HG02943 (cell line): Measurements from ENCODE around the gene CCDC74A.
"Not testable (repeated sequence)": the region's sequence is repeated elsewhere in the genome, so short reads cannot be mapped to it uniquely, and the experiment has no call there.

ENCODE experiments used
- ATAC-seq: cut with Tn5 transposase; IDR thresholded peaks from one replicate; pipeline ENCODE4 v1.9.1; 2021; ENCODE audit warnings: mild to moderate bottlenecking, low read depth, moderate library complexity; ENCODE audit not compliant: unreplicated experiment

CCDC74A gene

GRCh38 chr2:131498321-131498973, 29.2 kb upstream of the CCDC74A start:
- ATAC-seq: not testable (repeated sequence)

DNA sequence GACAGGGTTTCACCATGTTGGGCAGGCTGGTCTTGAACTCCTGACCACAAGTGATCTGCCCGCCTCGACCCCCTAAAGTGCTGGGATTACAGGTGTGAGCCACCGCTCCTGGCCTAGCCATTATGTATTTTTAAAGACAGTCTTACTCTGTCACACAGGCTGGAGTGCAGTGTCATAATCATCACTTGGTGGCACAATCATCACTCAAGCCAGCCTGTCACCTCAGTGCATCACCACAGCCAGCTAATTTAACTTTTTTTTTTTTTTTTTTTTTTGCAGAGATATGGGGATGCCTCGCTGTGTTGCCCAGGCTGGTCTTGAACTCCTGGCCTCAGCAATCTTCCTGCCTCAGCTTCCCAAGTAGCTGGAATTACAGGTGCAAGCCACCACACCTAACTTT, 24.1 kb upstream of the CCDC74A start:
- ATAC-seq: not testable (repeated sequence)

GRCh38 chr2:131504082-131504750, 23.5 kb upstream of the CCDC74A start:
- not testable (repeated sequence) for ATAC-seq

DNA sequence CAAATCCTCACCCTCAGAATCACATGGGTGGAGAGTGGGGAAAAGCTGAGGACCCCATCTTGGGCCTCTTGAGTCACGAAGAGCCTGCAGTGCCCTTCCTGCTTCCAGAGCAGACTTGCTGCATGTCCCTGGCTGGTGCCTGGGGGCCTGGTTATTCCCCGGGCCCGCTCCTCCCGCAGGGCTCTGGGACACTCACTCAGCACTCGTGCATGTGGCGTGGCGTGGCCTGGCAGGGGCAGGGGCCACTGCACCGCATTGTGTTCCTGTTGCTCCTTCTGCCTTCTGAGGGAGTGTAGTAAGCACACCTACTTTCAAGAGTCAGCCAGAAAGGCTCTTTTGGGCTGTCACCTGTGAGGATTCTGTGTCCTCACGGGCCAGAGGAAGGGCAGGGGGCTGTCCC, 18.1 kb upstream of the CCDC74A start:
- ATAC-seq: no peak

GRCh38 chr2:131511291-131511968, 16.3 kb upstream of the CCDC74A start:
- not testable (repeated sequence) for ATAC-seq

DNA sequence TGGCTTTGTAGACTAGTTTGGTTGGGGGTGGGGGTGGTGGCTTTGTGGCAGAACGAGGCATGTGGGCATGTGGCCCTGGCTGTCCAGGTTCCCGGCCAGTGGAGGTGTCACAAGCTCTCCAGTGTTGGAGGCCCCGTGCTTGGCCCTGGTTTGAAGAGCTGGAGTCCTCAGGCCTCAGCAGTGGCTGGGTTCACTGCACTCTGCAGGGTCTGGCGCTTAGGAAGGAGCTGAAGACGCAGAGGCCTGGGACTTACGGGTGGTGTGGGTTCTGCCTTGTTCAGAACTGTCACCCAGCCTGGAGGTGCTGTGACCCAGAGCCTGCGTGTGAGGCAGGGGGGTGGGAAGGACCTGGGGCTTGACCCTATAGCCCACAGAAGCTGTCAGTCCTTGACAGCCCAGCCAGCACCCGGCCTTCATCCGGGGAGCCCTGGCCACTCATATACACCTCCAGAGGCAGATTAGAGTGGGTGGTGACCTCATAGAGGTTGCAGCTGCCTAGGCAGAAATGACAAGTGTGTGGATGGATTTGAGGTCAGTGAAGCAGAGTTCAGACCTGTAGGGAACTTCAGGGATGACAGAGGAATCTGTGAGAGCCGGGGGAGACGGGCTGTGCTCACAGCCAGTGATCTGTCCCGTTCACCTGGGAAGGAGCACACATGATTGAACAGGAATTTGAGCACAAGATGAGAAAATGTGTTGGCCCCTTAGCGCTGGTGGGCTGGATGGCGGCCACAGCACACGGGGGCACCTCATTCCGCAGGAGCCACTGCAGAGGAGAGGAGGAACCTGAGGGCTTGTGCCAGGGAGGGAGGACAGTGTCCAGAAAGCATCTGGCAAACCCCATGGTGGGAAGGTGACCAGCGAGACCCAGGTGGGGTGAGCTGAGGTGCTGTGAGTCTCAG, 15.5 kb upstream of the CCDC74A start:
- ATAC-seq: not testable (repeated sequence)

- ATAC-seq: peak; percentile 67
Measured at GRCh38 chr2:131514408-131515166, 13.1 kb upstream of the CCDC74A start.

DNA sequence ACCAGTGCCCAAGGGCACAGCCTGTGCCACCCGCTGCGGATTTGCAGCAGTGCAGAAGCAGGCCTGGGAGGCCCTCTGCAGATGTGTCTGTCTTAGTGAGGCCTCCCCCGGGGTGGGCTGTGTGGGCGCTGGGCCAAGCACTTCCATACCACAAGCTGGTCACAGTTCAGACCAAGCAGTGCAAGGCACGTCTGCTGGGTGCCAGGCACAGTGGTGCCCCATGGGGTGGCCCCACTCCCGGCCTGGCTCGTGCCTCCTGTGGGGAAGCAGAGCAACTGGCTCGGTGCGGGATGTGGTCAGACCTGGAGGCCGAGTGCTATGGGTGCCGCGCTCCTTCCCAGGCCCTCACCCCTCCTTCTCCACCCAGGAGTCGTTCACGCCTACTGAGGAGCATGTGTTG, 12.5 kb upstream of the CCDC74A start:
- ATAC-seq: not testable (repeated sequence)

DNA sequence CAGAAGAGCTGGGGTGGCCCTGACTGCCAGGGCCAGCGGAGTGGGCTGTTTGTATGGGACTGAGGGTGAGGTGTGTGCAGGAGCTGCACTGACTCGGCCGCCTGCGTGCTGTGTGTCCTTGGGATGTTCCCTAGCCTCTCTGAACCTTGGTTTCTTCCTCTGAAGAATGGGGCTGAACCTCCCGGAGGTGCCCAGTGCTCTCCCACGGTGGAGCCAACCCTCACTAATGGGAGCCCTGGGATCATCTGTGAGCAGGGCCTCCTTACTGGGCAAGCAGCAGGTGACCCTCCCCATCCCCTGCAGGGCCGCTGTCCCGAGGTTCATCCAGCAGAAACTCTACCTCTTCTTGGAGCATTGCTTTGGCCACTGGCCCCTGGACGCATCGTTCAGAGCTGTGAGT, 11.7 kb upstream of the CCDC74A start:
- ATAC-seq: no peak

DNA sequence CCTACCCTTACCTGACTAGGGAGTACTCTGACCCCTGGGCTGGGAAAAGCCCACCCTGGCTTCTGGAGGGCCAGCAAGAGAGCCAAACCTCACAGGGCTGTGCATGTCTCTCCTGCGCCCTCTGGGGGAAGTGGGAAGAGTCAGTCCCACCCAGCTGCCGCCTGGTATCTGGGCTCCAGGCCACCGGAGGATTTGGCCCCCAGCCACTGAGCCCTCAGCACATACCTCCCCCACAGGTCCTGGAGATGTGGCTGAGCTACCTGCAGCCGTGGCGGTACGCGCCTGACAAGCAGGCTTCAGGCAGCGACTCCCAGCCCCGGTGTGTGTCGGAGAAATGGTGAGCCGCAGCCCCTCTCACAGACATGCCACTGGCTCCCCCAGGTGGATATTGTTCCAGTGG, 11.1 kb upstream of the CCDC74A start:
- ATAC-seq: not testable (repeated sequence)

DNA sequence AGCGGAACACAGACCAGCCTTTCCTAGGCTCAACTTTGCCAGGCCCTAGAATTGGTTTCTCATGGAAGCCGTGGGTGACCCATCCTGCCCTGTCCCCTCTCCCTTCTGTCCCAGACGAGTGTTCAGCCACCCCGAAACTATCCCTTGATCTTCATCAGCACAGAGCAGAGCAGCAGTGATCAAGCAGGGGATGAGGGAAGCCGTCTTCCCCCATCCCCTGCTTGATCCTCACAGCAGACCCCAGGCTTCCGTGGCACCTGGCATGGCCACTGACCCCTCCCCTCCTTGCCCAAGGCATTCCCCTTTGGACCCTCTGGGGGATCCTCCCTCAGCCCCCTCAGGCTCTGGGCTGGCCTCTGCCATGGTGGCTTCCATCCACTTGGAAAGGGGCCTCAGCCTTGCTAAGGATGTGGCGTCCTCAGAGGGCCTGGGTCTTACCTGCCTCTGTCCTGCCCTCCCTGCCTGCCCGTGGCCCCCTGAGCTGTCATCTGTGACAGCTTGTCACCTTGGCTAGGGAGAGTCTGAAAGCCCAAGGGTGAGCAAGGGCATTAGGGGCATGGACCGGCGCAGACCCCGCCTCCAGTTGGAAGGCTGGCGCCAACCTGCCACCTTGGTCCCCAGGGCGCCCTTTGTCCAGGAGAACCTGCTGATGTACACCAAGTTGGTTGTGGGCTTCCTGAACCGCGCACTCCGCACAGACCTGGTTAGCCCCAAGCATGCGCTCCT, 10.4 kb upstream of the CCDC74A start:
- ATAC-seq: no peak

- ATAC-seq: not testable (repeated sequence)
Measured at GRCh38 chr2:131517856-131518255, 9.8 kb upstream of the CCDC74A start.

DNA sequence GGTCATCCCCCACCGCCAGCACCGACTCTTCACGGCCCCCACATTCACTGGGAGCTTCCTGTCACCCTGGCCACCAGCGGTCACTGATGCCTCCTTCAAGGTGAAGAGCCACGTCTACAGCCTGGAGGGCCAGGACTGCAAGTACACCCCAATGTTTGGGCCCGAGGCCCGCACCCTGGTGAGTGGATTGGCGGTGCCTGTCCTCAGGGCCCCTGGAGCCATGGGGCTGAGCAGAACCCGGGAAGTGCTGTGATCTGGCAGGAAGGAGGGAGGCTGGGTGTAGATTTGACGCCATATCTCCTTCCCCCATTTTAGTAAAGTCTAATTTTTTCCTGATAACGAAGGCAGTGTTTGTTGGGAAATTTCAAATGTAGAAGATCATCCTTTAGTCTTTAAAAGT, 9.2 kb upstream of the CCDC74A start:
- ATAC-seq: not testable (repeated sequence)

DNA sequence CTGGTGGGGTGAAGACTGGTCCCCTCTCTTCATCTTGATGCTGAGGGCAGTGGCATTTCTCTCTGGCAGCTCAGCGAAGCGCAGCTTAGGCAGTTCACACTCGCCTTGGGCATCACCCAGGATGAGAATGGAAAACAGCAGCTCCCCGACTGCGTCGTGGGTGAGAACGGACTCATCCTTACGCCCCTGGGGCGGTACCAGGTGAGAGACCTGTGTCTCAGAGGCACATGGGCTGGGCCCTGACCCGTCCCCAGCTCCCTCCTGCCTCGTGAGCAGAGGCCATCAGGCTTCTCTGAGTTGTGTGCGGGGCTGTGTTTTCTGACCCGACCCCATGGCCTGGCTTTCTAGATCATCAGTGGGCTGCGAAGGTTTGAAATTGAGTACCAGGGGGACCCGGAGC, 8.2 kb upstream of the CCDC74A start:
- no peak for ATAC-seq

DNA sequence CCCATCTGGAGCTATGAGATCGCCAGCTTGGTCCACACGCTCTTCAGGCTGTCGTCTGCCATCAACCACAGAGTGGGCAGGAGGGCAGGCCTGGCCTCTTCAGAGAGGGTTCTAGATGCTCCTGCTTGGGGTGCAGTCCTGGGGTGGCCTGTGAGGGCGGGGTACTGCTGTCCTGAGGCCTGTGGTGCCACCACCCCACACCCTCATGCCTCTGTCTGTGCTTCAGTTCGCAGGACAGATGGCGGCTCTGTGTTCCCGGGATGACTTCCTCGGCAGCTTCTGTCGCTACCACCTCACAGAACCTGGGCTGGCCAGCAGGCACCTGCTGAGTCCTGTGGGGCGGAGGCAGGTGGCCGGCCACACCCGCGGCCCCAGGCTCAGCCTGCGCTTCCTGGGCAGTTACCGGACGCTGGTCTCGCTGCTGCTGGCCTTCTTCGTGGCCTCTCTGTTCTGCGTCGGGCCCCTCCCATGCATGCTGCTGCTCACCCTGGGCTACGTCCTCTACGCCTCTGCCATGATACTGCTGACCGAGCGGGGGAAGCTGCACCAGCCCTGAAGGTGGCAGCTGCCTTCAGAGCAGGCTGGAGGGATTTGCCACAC, 7.7 kb upstream of the CCDC74A start:
- ATAC-seq: not testable (repeated sequence)

DNA sequence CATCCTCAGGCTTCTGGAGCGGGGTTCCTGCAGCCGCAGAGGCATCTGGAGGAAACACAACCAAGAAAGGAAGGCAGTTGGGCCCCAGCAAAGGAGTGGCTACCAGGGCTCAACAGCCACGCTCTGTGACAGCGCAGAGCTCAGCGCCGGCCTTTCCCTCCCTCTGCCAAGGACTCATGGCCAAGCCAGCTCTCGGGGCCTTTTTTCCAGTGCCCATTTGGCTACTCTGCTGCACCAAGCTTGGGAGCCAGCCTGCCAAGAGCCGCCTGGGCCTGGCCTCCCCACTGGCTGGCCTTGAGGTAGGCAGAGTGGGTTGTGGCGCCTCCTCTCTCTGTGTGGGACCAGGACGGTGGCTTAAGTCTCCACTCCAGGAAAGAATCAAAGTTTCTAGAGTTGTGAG, 7.2 kb upstream of the CCDC74A start:
- no peak for ATAC-seq

DNA sequence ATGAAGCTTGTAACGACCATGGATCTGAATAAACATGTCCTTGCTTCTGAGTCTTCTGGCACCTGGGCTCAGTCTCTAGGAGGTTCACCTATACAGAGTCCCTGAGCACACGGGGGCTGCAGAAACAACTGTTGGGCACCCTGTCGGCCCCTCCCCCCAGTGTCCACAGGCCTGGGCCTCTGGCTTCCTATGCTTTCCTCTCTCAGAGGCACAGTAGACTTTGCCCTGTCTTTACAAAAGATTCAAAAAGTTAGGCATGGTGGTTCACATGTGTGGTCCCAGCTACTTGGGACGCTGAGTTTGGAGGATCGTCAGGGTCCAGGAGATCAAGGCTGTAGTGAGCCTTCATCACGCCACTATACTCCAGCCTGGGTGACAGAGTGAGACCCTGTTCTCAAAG, 6.2 kb upstream of the CCDC74A start:
- ATAC-seq: not testable (repeated sequence)

DNA sequence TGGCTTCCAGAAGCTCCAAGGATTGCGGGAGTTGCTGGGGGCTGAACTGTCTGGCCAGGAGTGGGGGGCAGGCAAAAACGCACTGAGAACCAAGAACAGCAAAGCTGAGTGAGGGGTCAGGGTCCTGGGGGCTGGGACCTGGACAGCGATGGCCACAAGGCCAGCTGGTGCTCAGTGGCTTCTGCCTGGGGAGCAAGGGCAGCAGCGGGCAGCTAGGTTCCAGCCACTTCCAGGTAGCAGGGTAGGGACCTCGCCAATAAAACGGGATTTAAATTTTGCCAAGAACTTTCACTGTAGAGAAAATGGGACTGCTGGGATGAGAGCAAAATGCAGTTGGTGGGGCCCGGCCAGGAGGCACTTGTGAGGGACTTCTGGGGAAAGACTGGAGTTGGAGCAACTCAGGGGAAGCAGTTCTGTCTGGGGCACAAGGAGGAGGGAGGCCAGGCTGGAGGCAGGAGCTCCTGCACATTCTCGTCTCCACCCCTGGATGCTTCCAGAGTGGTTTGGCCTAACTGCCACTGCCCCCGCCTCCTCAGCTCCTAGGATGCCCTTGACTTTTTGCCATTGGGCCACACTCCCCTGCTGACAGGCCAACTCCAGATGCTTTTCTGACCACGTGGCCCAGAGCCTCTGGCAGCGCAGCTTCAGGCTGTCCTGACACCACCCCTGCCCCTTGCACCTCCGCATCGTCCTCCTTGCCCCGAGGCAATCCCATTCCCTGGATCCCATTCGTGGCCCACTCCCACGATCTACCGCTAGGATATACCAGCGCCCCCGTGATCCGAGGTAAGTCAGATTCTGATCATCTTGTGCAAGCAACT, 5.5 kb upstream of the CCDC74A start:
- ATAC-seq: no peak
